Gastroesophageal sphincter (tissue), 3 donors: Measurements from ENCODE around the gene TSPAN4.

Source experiments
- CTCF ChIP-seq, 4 experiments: fragments of 200-600 bp in 2 of 4; fragments of 450-650 bp in 2 of 4; sonication (generic) in 1 of 4; IDR thresholded peaks; one replicate each; pipeline ENCODE4 v1.5.1; 2017 to 2019; ENCODE audit warnings: antibody characterized with exemption in 4 of 4, mild to moderate bottlenecking in 2 of 4, moderate library complexity in 2 of 4
- POLR2A ChIP-seq, 2 donors: fragments of 450-650 bp; IDR thresholded peaks; one replicate each; pipeline ENCODE4 v1.6.1; 2017; ENCODE audit warnings: antibody characterized with exemption in 2 of 2, mild to moderate bottlenecking in 2 of 2, moderate library complexity in 1 of 2
- POLR2AphosphoS5 ChIP-seq: sonication (generic); formaldehyde crosslinking; IDR thresholded peaks from one replicate; pipeline ENCODE4 v1.6.1; 2017; ENCODE audit warnings: antibody characterized with exemption

DNA sequence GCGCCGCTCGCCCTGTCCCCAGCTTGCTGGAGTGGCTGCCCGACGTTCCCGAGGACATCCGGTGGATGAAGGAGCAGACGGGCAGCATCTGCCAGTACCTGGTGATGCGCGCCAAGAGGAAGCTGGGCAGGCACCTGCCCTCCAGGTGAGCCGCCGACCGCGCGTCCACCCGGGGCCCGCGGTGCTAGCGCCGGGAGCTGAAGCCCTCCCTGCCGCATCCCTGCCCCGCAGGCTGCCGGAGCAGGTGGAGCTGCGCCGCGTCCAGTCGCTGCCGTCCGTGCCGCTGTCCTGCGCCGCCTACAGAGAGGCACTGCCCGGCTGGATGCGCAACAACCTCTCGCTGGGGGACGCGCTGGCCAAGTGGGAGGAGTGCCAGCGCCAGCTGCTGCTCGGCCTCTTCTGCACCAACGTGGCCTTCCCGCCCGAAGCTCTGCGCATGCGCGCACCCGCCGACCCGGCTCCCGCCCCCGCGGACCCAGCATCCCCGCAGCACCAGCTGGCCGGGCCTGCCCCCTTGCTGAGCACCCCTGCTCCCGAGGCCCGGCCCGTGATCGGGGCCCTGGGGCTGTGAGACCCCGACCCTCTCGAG is 18.3 kb upstream of the TSPAN4 start:
- TF ChIP-seq CTCF (IDR thresholded peaks at IDR 0.05) (no peak), POLR2A (IDR thresholded peaks at IDR 0.05) (no peak), POLR2AphosphoS5 (no peak)
